ENCODE measurements around the gene IGFBP3. TPM values are rescaled to one million over a fixed set of nuclear protein-coding genes. Genes with fewer than 3 reads are reported as not detected.

Gene IGFBP3
- total and polyA plus RNA-seq, 2 experiments from 2014 or later: 268 to 632 TPM

GRCh38 chr7:45909561-45909960 is 11.5 kb downstream of the IGFBP3 start:
- Histone ChIP-seq H3K9me3 (ENCODE audit: low read depth) (no peaks in the 10 kb centered on the region), H3K79me2 (no peaks in the 10 kb centered on the region), H3K36me3 (replicated peaks; ENCODE audit: insufficient read depth, low read depth) (no peaks in the 10 kb centered on the region), H3K4me2 (no peak overlapping the region), H3K27me3 (no peaks in the 10 kb centered on the region), H3K4me3 (no peak overlapping the region), H3K4me1 (ENCODE audit: insufficient read depth) (no peaks in the 10 kb centered on the region), H3K27ac (no peak overlapping the region), H4K20me1 (ENCODE audit: insufficient read depth, poor library complexity, severe bottlenecking) (peaks cover 4% of the 10 kb centered on the region), H2AFZ (no peak overlapping the region), H3K9me2 (replicated peaks; ENCODE audit: insufficient read depth) (no peaks in the 10 kb centered on the region)
- TF ChIP-seq EZH2phosphoT487 (IDR thresholded peaks at IDR 0.05; ENCODE audit: low read depth, severe bottlenecking, unreplicated experiment): no peak
- no peak for TF ChIP-seq EZH2 (IDR thresholded peaks at IDR 0.05; ENCODE audit: borderline replicate concordance)
- TF ChIP-seq, protein P1, sequence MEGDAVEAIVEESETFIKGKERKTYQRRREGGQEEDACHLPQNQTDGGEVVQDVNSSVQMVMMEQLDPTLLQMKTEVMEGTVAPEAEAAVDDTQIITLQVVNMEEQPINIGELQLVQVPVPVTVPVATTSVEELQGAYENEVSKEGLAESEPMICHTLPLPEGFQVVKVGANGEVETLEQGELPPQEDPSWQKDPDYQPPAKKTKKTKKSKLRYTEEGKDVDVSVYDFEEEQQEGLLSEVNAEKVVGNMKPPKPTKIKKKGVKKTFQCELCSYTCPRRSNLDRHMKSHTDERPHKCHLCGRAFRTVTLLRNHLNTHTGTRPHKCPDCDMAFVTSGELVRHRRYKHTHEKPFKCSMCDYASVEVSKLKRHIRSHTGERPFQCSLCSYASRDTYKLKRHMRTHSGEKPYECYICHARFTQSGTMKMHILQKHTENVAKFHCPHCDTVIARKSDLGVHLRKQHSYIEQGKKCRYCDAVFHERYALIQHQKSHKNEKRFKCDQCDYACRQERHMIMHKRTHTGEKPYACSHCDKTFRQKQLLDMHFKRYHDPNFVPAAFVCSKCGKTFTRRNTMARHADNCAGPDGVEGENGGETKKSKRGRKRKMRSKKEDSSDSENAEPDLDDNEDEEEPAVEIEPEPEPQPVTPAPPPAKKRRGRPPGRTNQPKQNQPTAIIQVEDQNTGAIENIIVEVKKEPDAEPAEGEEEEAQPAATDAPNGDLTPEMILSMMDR (IDR thresholded peaks at IDR 0.05; ENCODE audit: poor library complexity): no peak
- DNase-seq (ENCODE audit: low spot score): no peak

- no peaks in the 10 kb centered on the region for H3K9me2 ChIP-seq (replicated peaks; ENCODE audit: insufficient read depth)
- WGBS (ENCODE audit: low lambda C conversion rate, missing lambda C conversion rate): 82% methylated on average over 1 of the region's 1 CpG
- no peak for DNase-seq (ENCODE audit: low spot score)
These were observed 18.3 kb downstream of the IGFBP3 start for GRCh38 chr7:45902820-45903219.

GRCh38 chr7:45901566-45901965 is 19.5 kb downstream of the IGFBP3 start:
- no peaks in the 10 kb centered on the region for H3K27me3 ChIP-seq
- DNase-seq (ENCODE audit: low spot score): no peak
- no peak overlapping the region for H2AFZ ChIP-seq
- TF ChIP-seq EZH2phosphoT487 (IDR thresholded peaks at IDR 0.05; ENCODE audit: low read depth, severe bottlenecking, unreplicated experiment): no peak
- TF ChIP-seq EZH2 (IDR thresholded peaks at IDR 0.05; ENCODE audit: borderline replicate concordance): no peak
- TF ChIP-seq, protein P1 (IDR thresholded peaks at IDR 0.05; ENCODE audit: poor library complexity): no peak
- WGBS (ENCODE audit: low lambda C conversion rate, missing lambda C conversion rate): 91% methylated on average over 1 of the region's 1 CpG
- no peak overlapping the region for H3K27ac ChIP-seq
- no peaks in the 10 kb centered on the region for H3K9me3 ChIP-seq (ENCODE audit: low read depth)
- no peaks in the 10 kb centered on the region for H3K9me2 ChIP-seq (replicated peaks; ENCODE audit: insufficient read depth)
- no peaks in the 10 kb centered on the region for H3K79me2 ChIP-seq
- no peak overlapping the region for H3K4me3 ChIP-seq
- no peaks in the 10 kb centered on the region for H4K20me1 ChIP-seq (ENCODE audit: insufficient read depth, poor library complexity, severe bottlenecking)
- no peak overlapping the region for H3K4me2 ChIP-seq
- H3K36me3 ChIP-seq (replicated peaks; ENCODE audit: insufficient read depth, low read depth): no peaks in the 10 kb centered on the region
- H3K4me1 ChIP-seq (ENCODE audit: insufficient read depth): no peaks in the 10 kb centered on the region

More at GRCh38 chr7:45902820-45903219, 18.3 kb downstream of the IGFBP3 start:
- H3K4me3 ChIP-seq: no peak overlapping the region
- no peak overlapping the region for H3K4me2 ChIP-seq
- H3K79me2 ChIP-seq: no peaks in the 10 kb centered on the region
- H3K36me3 ChIP-seq (replicated peaks; ENCODE audit: insufficient read depth, low read depth): no peaks in the 10 kb centered on the region
- no peaks in the 10 kb centered on the region for H3K9me3 ChIP-seq (ENCODE audit: low read depth)
- no peak overlapping the region for H3K27ac ChIP-seq
- no peaks in the 10 kb centered on the region for H4K20me1 ChIP-seq (ENCODE audit: insufficient read depth, poor library complexity, severe bottlenecking)
- no peak overlapping the region for H2AFZ ChIP-seq
- TF ChIP-seq, protein P1 (IDR thresholded peaks at IDR 0.05; ENCODE audit: poor library complexity): no peak
- TF ChIP-seq EZH2 (IDR thresholded peaks at IDR 0.05; ENCODE audit: borderline replicate concordance) (no peak), EZH2phosphoT487 (IDR thresholded peaks at IDR 0.05; ENCODE audit: low read depth, severe bottlenecking, unreplicated experiment) (no peak)
- H3K4me1 ChIP-seq (ENCODE audit: insufficient read depth): no peaks in the 10 kb centered on the region
- no peaks in the 10 kb centered on the region for H3K27me3 ChIP-seq

- Histone ChIP-seq H3K4me1 (ENCODE audit: insufficient read depth) (no peaks in the 10 kb centered on the region), H2AFZ (no peak overlapping the region), H3K27ac (no peak overlapping the region), H3K4me2 (no peak overlapping the region), H3K27me3 (no peaks in the 10 kb centered on the region), H3K9me2 (replicated peaks; ENCODE audit: insufficient read depth) (no peaks in the 10 kb centered on the region), H4K20me1 (ENCODE audit: insufficient read depth, poor library complexity, severe bottlenecking) (no peaks in the 10 kb centered on the region), H3K9me3 (ENCODE audit: low read depth) (no peaks in the 10 kb centered on the region), H3K36me3 (replicated peaks; ENCODE audit: insufficient read depth, low read depth) (no peaks in the 10 kb centered on the region), H3K79me2 (no peaks in the 10 kb centered on the region), H3K4me3 (no peak overlapping the region)
- no peak for DNase-seq (ENCODE audit: low spot score)
- 74% methylated on average over 2 of the region's 2 CpGs for WGBS (ENCODE audit: low lambda C conversion rate, missing lambda C conversion rate)
- TF ChIP-seq EZH2 (IDR thresholded peaks at IDR 0.05; ENCODE audit: borderline replicate concordance) (no peak), EZH2phosphoT487 (IDR thresholded peaks at IDR 0.05; ENCODE audit: low read depth, severe bottlenecking, unreplicated experiment) (no peak)
- TF ChIP-seq, protein P1 (IDR thresholded peaks at IDR 0.05; ENCODE audit: poor library complexity): no peak
These were observed 22.9 kb downstream of the IGFBP3 start for GRCh38 chr7:45898222-45898621.
